GM20431 (cell line): Measurements from ENCODE around the gene MYO1E.
"Not testable (repeated sequence)": the region's sequence is repeated elsewhere in the genome, so short reads cannot be mapped to it uniquely, and the experiment has no call there.

Experiments
- in situ Hi-C: fragments of 300-500 bp; cut with MseI, MboI; formaldehyde crosslinking; loops from one replicate; pipeline ENCODE4 v1.15.0; 2020; ENCODE audit warnings: low sequenced_read_pairs; ENCODE audit not compliant: unreplicated experiment

MYO1E gene

DNA sequence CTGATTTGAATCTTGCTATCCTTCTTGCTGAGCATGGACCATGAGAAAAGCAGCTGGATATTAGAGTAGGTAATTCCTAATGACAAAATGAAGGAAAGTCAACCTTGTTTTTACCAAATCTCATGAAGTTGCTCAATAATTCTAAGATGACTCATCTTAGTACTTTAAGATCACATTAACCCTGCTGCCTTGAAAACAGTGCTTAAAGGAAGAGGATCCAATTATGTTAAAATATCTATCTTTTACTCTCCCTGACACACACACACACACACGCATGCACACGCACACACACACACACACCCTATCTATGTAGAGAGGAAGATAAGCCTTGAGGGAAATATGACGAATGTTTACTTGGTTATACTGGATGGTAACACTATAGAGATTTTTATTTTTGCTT, 16.0 kb upstream of the MYO1E start:
- in situ Hi-C loops = no loop called here

DNA sequence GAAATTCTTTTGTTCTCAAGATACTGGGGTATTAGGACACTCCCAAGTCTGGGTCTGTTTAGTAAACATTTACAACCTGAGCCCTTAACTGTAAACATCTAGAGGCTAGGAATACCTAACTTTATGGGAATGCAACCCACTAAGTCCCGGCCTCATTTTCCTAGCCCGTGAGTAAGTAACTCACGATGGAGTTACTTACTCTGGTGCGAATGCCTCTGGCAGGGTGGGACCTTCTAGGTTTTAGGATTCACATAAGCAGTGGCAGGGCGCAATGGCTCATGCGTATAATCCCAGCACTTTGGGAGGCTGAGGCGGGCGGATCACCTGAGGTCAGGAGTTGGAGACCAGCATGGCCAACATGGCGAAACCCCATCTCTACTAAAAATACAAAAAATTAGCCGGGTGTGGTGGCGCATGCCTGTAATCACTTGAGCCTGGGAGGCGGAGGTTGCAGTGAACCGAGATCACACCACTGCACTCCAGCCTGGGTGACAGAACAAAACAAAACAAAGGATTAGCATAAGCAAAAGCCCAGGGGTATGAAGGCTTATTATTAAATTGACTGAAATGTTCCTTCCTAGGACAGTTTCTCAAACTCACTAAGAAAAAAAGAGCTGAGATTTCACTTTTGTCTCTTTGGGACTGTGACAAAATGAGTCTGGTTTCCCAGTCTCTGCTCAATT, 14.7 kb upstream of the MYO1E start:
- in situ Hi-C loops = not testable (repeated sequence)

DNA sequence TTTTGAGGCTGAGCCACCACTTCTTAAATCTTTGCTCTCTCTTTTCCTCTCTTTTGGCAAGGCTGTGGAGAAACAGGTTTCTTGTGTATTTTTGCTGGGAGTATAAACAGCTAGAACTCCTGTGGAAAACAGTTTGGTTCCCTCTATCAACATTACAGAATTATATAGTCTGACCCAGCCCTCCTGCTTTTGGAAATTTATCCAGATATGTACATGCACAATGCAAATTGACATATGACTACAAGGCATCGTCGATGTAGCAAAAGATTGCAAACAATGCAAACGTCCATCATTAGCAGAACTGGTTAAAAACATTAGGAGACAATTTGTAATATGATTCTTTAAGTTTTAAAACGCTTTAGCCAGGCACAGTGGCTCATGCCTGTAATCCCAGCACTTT, 12.5 kb upstream of the MYO1E start:
- in situ Hi-C loops = no loop called here

DNA sequence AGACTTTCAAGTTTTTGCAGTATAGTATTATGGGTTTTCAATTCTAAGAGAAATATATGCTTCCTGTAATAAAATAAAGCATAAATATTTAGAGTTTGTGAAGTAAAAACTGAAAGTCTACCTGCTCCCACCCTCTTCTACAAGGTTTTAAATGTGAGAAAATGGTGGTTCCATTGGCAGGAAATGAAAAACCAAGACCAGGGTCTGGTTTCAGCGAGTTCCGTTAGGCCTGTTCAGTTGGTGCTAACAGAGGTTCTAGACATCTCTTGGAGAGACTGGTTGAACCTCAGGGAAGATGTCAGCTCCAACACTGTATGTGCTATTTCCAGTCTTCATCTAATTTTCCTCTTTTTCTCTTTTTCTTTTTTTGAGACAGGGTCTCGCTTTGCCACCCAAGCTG, 11.8 kb upstream of the MYO1E start:
- in situ Hi-C loops = no loop called here

GRCh38 chr15:59380902-59381610, 8.4 kb upstream of the MYO1E start:
- in situ Hi-C loops = no loop called here

DNA sequence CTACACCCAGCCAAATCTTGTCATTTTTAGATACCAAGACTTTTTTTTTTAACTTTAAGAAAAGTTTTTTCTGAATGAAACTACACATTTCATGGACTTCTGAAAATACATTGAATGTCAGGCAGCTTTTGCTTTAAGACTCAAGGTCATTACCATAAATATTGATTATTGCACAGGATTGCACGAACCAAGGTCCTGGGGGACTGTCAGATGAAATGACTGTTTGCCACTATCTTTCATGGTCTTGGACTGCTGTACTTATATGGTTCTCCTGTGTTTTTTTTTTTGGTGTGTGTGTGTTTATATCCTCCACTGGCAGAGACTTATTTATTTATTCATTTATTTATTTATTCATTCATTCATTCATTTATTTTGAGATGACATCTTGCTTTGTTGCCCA, 6.9 kb upstream of the MYO1E start:
- in situ Hi-C loops = no loop called here

- in situ Hi-C loops = no loop called here
Measured at GRCh38 chr15:59378855-59379254, 6.2 kb upstream of the MYO1E start.

GRCh38 chr15:59377924-59378323, 5.3 kb upstream of the MYO1E start:
- in situ Hi-C loops = no loop called here

- in situ Hi-C loops = no loop called here
Measured at GRCh38 chr15:59376733-59377132, 4.1 kb upstream of the MYO1E start.

- in situ Hi-C loops = no loop called here
Measured at GRCh38 chr15:59373215-59373614, 544 bp upstream of the MYO1E start.

GRCh38 chr15:59371458-59372351, 966 bp downstream of the MYO1E start:
- in situ Hi-C loops = no loop called here

DNA sequence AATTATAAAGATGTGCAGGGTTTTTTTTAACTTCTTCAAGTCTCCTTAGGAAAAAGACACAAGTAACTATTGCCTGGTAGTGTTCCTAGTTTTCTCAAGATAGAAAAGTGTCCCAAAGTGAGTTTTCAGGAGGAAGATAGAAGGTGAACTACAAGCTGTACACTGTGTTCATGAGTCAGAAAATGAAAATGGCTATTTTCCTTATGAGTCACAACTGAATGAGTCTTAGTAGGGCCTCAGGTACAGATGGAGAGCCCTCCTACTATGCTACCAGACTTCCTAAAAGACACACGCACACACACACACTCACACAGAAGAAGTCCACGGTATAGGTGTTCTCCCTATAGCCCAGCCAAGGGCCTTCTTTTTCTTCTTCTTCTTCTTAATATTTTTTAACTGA, 3.1 kb downstream of the MYO1E start:
- in situ Hi-C loops = no loop called here

DNA sequence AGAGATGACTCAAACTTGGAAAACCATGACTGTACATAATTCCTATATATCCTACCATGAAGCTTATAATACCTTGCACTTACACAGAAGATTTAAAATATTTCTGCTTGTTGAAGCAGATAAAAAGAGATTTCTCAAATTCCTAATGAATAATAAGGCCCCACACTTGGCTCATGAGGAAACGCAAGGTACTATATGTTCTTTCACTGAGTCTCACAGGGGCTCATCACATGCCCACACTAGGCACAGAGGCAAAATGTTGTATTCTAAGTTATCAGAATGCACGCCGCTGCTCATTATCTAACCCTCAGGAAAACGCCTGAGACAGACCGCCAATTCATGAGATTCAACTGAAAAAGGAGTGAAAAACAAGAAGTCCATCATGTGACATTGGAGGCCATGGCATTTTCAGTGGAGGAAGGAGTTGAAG, 5.6 kb downstream of the MYO1E start:
- in situ Hi-C loops = no loop called here

GRCh38 chr15:59366333-59367021, 6.2 kb downstream of the MYO1E start:
- in situ Hi-C loops = no loop called here

DNA sequence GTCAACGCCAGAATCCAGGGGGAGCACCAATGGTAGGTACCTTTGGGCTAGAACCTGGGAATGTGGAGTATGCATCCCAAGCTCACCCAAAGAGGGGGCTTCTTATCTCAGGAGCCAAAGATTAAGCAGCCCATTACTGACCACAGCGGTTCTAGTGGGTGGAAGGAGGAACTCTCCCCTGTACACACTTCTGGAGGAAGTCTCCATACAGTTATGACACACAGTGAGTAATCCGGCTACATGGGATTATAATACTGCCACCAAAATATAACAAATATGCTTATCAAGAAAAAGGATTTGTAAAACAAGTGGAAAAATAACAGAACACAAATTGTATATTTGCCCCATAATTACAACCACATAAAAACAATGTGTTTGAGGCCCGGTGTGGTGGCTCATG, 8.4 kb downstream of the MYO1E start:
- in situ Hi-C loops = no loop called here

- in situ Hi-C loops = no loop called here
Measured at GRCh38 chr15:59362331-59362730, 10.3 kb downstream of the MYO1E start.

DNA sequence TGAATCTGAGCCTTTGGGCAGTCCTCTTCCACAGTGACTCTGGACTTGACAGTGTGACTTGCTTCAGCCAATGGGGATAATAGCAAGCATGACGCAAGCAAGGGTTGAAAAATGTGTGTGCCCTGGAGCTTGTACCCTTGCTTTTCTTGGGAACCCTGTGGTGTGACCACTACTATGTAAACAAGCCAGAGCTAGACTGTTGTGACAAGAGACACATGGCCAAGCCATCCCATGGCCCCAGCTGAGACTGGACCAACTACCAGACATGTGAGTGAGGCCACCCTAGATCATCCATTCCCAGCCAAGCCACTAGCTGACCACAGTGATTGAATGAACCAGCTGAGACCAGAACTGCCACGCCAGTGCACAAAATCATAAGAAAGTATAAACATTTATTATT, 11.8 kb downstream of the MYO1E start:
- in situ Hi-C loops = no loop called here

DNA sequence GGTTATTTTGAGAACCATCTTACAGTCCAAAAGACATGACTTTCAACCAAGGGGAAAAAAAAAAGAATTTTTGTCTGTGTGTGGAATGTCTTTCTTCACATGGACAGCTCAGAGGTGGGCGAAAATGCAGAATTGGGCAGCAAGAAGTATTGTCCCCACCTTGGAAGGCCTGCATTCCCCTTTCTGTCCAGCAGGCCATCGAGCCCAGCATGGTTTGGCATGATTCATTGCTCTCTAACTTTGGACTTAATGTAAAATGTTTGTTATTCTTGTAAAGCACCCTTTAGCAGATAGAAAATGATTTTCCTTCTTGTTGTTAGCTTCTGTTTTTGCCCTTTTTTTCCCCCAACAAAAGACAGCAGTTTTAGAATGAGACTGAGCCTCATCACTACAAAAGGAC, 12.4 kb downstream of the MYO1E start:
- in situ Hi-C loops = no loop called here

GRCh38 chr15:59355730-59356129, 16.9 kb downstream of the MYO1E start:
- in situ Hi-C loops = no loop called here

GRCh38 chr15:59354417-59355031, 18.1 kb downstream of the MYO1E start:
- in situ Hi-C loops = no loop called here
